Right lung (tissue), 5 donors: Measurements from ENCODE around the gene JADE1. TPM values are rescaled to one million over a fixed set of nuclear protein-coding genes. Genes with fewer than 3 reads are reported as not detected.

Source experiments
- DNase-seq, 2 donors: peaks; one replicate each; pipeline ENCODE4 v3.0.0-alpha.2; 2013
- polyA plus RNA-seq, 5 donors: library from polyadenylated mRNA; unstranded; fragments of 120-200 nt; gene quantifications; one replicate each; pipeline versions ENCODE4 v1.2.1 to v1.2.3, GENCODE V29; 2013; ENCODE audit warnings: inconsistent platforms in 1 of 5, low replicate concordance in 1 of 5; ENCODE audit not compliant: insufficient read length in 5 of 5, insufficient read depth in 1 of 5

JADE1 gene
- polyA plus RNA-seq, 5 donors = 16.7 to 26.0 (median 22.3) TPM

GRCh38 chr4:128840711-128841318 lies 31.3 kb downstream of the JADE1 start:
- no peak for DNase-seq

- no peak for DNase-seq
Observed at GRCh38 chr4:128841402-128841801, 31.9 kb downstream of the JADE1 start.

GRCh38 chr4:128844931-128845330 lies 35.4 kb downstream of the JADE1 start:
- no peak for DNase-seq

GRCh38 chr4:128846063-128846462 lies 36.6 kb downstream of the JADE1 start:
- DNase-seq = no peak

GRCh38 chr4:128847082-128847724 lies 37.7 kb downstream of the JADE1 start:
- DNase-seq = no peak

GRCh38 chr4:128848461-128848860 lies 39.0 kb downstream of the JADE1 start:
- DNase-seq = no peak

GRCh38 chr4:128850252-128850651 lies 40.8 kb downstream of the JADE1 start:
- DNase-seq = no peak

GRCh38 chr4:128853741-128854140 lies 44.2 kb downstream of the JADE1 start:
- no peak for DNase-seq

GRCh38 chr4:128854433-128854832 lies 44.9 kb downstream of the JADE1 start:
- no peak for DNase-seq

- DNase-seq = no peak
Observed at GRCh38 chr4:128855621-128856020, 46.1 kb downstream of the JADE1 start.

- DNase-seq = no peak
Observed at GRCh38 chr4:128856246-128856645, 46.7 kb downstream of the JADE1 start.

- DNase-seq = peak; percentile 26 to 49
Observed at GRCh38 chr4:128858879-128859671, 49.6 kb downstream of the JADE1 start.

- no peak for DNase-seq
Observed at GRCh38 chr4:128859887-128860677, 50.6 kb downstream of the JADE1 start.

- DNase-seq = no peak
Observed at GRCh38 chr4:128861856-128862518, 52.5 kb downstream of the JADE1 start.

GRCh38 chr4:128862608-128863311 lies 53.3 kb downstream of the JADE1 start:
- no peak for DNase-seq

- DNase-seq = peak; percentile 53 to 77
Observed at GRCh38 chr4:128863312-128864075, 54.0 kb downstream of the JADE1 start.

GRCh38 chr4:128865132-128865531 lies 55.6 kb downstream of the JADE1 start:
- DNase-seq = no peak

GRCh38 chr4:128866269-128866668 lies 56.8 kb downstream of the JADE1 start:
- no peak for DNase-seq

- no peak for DNase-seq
Observed at GRCh38 chr4:128866691-128867090, 57.2 kb downstream of the JADE1 start.

- DNase-seq = no peak
Observed at GRCh38 chr4:128868758-128869157, 59.3 kb downstream of the JADE1 start.
